Measurements from ENCODE around the gene SUPT5H. TPM values are rescaled to one million over a fixed set of nuclear protein-coding genes. Genes with fewer than 3 reads are reported as not detected.

SUPT5H gene
- total and polyA plus RNA-seq, 10 of the 15 experiments (the other 5 are each of a cell fraction or from before 2014, with no cell fraction given) = 27.2 to 194 (median 83.6) TPM

- peak; percentile 87; the same call in 1 of the 2 replicates for TF ChIP-seq ZNF592 (IDR thresholded peaks at IDR 0.05)
- TF ChIP-seq BHLHE40 (IDR thresholded peaks at IDR 0.05; ENCODE audit: borderline replicate concordance in 1 of 2, low read depth in 2 of 2, low read length in 1 of 2) = peak; percentile 100
- no peak for TF ChIP-seq HDAC2 (IDR thresholded peaks at IDR 0.05)
- TF ChIP-seq FOXK2 (IDR thresholded peaks at IDR 0.05) = peak; percentile 61
Observed at GRCh38 chr19:39403331-39404312, 41.8 kb upstream of the SUPT5H start (continued).

Measured in GM12878 (cell line).